HepG2 (cell line): ENCODE results near the gene GLYR1. TPM values are rescaled to one million over a fixed set of nuclear protein-coding genes. Genes with fewer than 3 reads are reported as not detected.

Experiments used
- ATAC-seq: fragments of 200-7000 bp; cut with Tn5 transposase; 3 replicates; pipeline ENCODE4 v1.9.1; 2020; ENCODE audit warnings: mild to moderate bottlenecking, moderate library complexity
- BruUV-seq: library from RNA; stranded (reverse); fragments of 400-500 nt; replicated peaks from 2 replicates; lab custom pipeline; 2021; lab: Mats Ljungman, UMichigan
- CTCF ChIA-PET: fragments of 300-600 bp; formaldehyde crosslinking; extraction: SDS; loops from one replicate; lab custom pipeline; 2021; ENCODE audit warnings: low total read pairs, inconsistent platforms, low intra/inter-chr PET ratio; lab: Yijun Ruan, JAX
- POLR2A ChIA-PET: fragments of 350-600 bp; sonication (Branson Sonifier 250); formaldehyde crosslinking; loops from one replicate; lab custom pipeline; 2020; ENCODE audit warnings: antibody characterized with exemption, inconsistent platforms; lab: Yijun Ruan, JAX
- DNase-seq: peaks from one replicate; pipeline ENCODE4 v3.0.0-alpha.2; 2015; ENCODE audit warnings: low spot score
- FAIRE-seq: peaks from 3 replicates; lab custom pipeline; 2011; peaks lifted over from hg19 to GRCh38; lab: Jason Lieb, UNC
- H2AFZ ChIP-seq: one replicate; pipeline ENCODE4 v1.6.1; 2011; ENCODE audit warnings: low read length, inconsistent platforms
- H3K27ac ChIP-seq: fragments of 300-600 bp; 3 replicates; pipeline ENCODE4 v1.8.0; 2011; ENCODE audit warnings: mixed run types, mild to moderate bottlenecking, mixed read lengths, low read length, inconsistent platforms; ENCODE audit not compliant: insufficient read depth; ENCODE audit errors: extremely low read length
- H3K27me3 ChIP-seq, 2 experiments: fragments of 200-600 bp in 1 of 2; 2 replicates in 1 of 2; 3 replicates in 1 of 2; pipeline versions ENCODE4 v1.6.0 to v1.8.0; 2011; ENCODE audit warnings: low read length in 2 of 2, mild to moderate bottlenecking in 2 of 2, moderate library complexity in 2 of 2, inconsistent platforms in 1 of 2; ENCODE audit not compliant: insufficient read depth in 2 of 2, control insufficient read depth in 1 of 2
- H3K36me3 ChIP-seq, 2 experiments: fragments of 200-600 bp in 1 of 2; replicated peaks in 1 of 2; 2 replicates in 1 of 2; 3 replicates in 1 of 2; pipeline versions ENCODE4 v1.5.1 to v1.8.0; 2011; ENCODE audit warnings: low read length in 2 of 2, inconsistent platforms in 1 of 2; ENCODE audit not compliant: insufficient read depth in 2 of 2, control insufficient read depth in 1 of 2
- H3K4me1 ChIP-seq: 2 replicates; pipeline ENCODE4 v1.5.1; 2012; ENCODE audit warnings: low read length, inconsistent platforms; ENCODE audit not compliant: insufficient read depth
- H3K4me2 ChIP-seq: 2 replicates; pipeline ENCODE4 v1.6.0; 2011; ENCODE audit warnings: low read depth, low read length, inconsistent platforms
- H3K4me3 ChIP-seq, 3 experiments: fragments of 200-600 bp in 1 of 3; sonication (generic), shearing (Covaris generic) in 1 of 3; replicated peaks in 1 of 3; 2 replicates each; pipeline ENCODE4 v1.5.1; 2011 to 2016; ENCODE audit warnings: low read length in 3 of 3, inconsistent platforms in 2 of 3, low read depth in 2 of 3, mild to moderate bottlenecking in 2 of 3, control low read depth in 1 of 3, mixed read lengths in 1 of 3; ENCODE audit not compliant: insufficient read depth in 1 of 3
- H3K79me2 ChIP-seq: one replicate; pipeline ENCODE4 v1.6.1; 2011; ENCODE audit warnings: low read length, inconsistent platforms; ENCODE audit not compliant: insufficient read depth
- H3K9ac ChIP-seq: 2 replicates; pipeline ENCODE4 v1.6.0; 2011; ENCODE audit warnings: mild to moderate bottlenecking, low read depth, low read length, inconsistent platforms; ENCODE audit not compliant: insufficient read depth
- H3K9me3 ChIP-seq: 2 replicates; pipeline ENCODE4 v1.5.1; 2012; ENCODE audit warnings: mild to moderate bottlenecking, low read length
- H4K20me1 ChIP-seq: 2 replicates; pipeline ENCODE4 v1.6.0; 2011; ENCODE audit warnings: inconsistent platforms, mild to moderate bottlenecking, low read length, moderate library complexity; ENCODE audit not compliant: insufficient read depth
- ATF7 ChIP-seq, 2 experiments: fragments of 450-650 bp in 1 of 2; sonication (generic) in 1 of 2; formaldehyde crosslinking in 1 of 2; IDR thresholded peaks; 2 replicates each; pipeline versions ENCODE4 v1.4.0 to v1.6.1; 2016 to 2020; ENCODE audit warnings: antibody characterized with exemption in 1 of 2, mild to moderate bottlenecking in 1 of 2, missing genetic modification reagents in 1 of 2
- DNMT1 ChIP-seq: sonication (generic); formaldehyde crosslinking; IDR thresholded peaks from 2 replicates; pipeline ENCODE4 v1.5.1; 2020; ENCODE audit warnings: mild to moderate bottlenecking, missing genetic modification reagents
- MYC ChIP-seq: sonication (generic); formaldehyde crosslinking; IDR thresholded peaks from 2 replicates; pipeline ENCODE4 v1.9.0; 2021; ENCODE audit warnings: missing genetic modification reagents, borderline replicate concordance
- RFX3 ChIP-seq: IDR thresholded peaks from 2 replicates; pipeline ENCODE4 v1.6.1; 2016; ENCODE audit warnings: missing biosample characterization, missing genetic modification reagents
- TFDP2 ChIP-seq: sonication (generic); formaldehyde crosslinking; IDR thresholded peaks from 2 replicates; pipeline ENCODE4 v1.4.0; 2020; ENCODE audit warnings: missing genetic modification reagents
- ZBTB10 ChIP-seq: sonication (generic); formaldehyde crosslinking; IDR thresholded peaks from 2 replicates; pipeline ENCODE4 v1.4.0; 2020; ENCODE audit warnings: missing genetic modification reagents, borderline replicate concordance
- ZBTB7A ChIP-seq: sonication (generic); formaldehyde crosslinking; IDR thresholded peaks from 2 replicates; pipeline ENCODE4 v1.8.0; 2022; ENCODE audit warnings: mild to moderate bottlenecking, missing genetic modification reagents
- ZFP91 ChIP-seq: sonication (generic); formaldehyde crosslinking; IDR thresholded peaks from 2 replicates; pipeline ENCODE4 v1.9.0; 2022; ENCODE audit warnings: missing genetic modification reagents, mild to moderate bottlenecking, borderline replicate concordance
- ZNF687 ChIP-seq: sonication (generic); formaldehyde crosslinking; IDR thresholded peaks from 2 replicates; pipeline ENCODE4 v1.5.1; 2020; ENCODE audit warnings: mild to moderate bottlenecking, missing genetic modification reagents, moderate library complexity
- ZNF776 ChIP-seq: sonication (generic); formaldehyde crosslinking; IDR thresholded peaks from 2 replicates; pipeline ENCODE4 v1.4.0; 2020; ENCODE audit warnings: mild to moderate bottlenecking, missing genetic modification reagents
- ZSCAN21 ChIP-seq: sonication (generic); formaldehyde crosslinking; IDR thresholded peaks from 2 replicates; pipeline ENCODE4 v1.8.0; 2022; ENCODE audit warnings: mild to moderate bottlenecking, missing genetic modification reagents, moderate library complexity, borderline replicate concordance
- WGBS: methylation state at CpG from one replicate; pipeline ENCODE4 v1.1.6; 2017; ENCODE audit warnings: low lambda C conversion rate; 5-methylcytosine and 5-hydroxymethylcytosine counted together
- in situ Hi-C: cut with HindIII; loops from 2 replicates; pipeline ENCODE4 v1.10.0; 2017; ENCODE audit warnings: low pct_unique_long_range_greater_than_20kb; ENCODE audit not compliant: extremely low pct_ligation_motif_present
- intact Hi-C: fragments of 100-400 bp; cut with micrococcal nuclease; formaldehyde crosslinking; loops from one replicate; pipeline ENCODE4 v1.10.0; 2022; ENCODE audit not compliant: unreplicated experiment
- polyA plus RNA-seq, 8 experiments: library from polyadenylated mRNA; depleted of rRNA in 3 of 8; stranded (reverse) in 7 of 8; unstranded in 1 of 8; fragments of >200 nt; fragmentation: Illumina TruSeq in 4 of 8; extraction: Trizol in 4 of 8; gene quantifications; 2 replicates each; pipeline versions ENCODE4 v1.2.1 to v1.2.3, GENCODE V29; 2011 to 2016; ENCODE audit warnings: low read depth in 4 of 8, missing spikeins in 1 of 8, mixed read lengths in 1 of 8; ENCODE audit not compliant: insufficient read depth in 1 of 8
- total RNA-seq, 5 experiments: library from RNA; depleted of rRNA; stranded (reverse); fragments of >200 nt; fragmentation: Illumina TruSeq; extraction: Trizol; gene quantifications; 2 replicates each; pipeline ENCODE4 v1.2.3, GENCODE V29; 2016; ENCODE audit warnings: low read depth in 1 of 5

The GLYR1 gene
- total and polyA plus RNA-seq, 2 of the 13 experiments (the other 11 are each of a cell fraction or from before 2014, with no cell fraction given), result 28.3 to 48.7 TPM

GRCh38 chr16:4787627-4788482 is 59.2 kb downstream of the GLYR1 start, which contains the start of gene SEPTIN12:
SEPTIN12 (minus strand) TSS chr16:4788345; CDS start chr16:4787645, 700 bp downstream.
- Histone ChIP-seq H3K9ac (peak within 1 kb of the TSS; percentile 12), H3K79me2 (no peaks in the 10 kb centered on the region), H3K4me1 (peaks cover 85% of the 10 kb centered on the region), H3K36me3 (no peaks in the 10 kb centered on the region), H2AFZ (no peak within 1 kb of the TSS), H3K4me3 (peak within 1 kb of the TSS; percentile 23 to 67 (median 43)), H3K4me2 (peak within 1 kb of the TSS; percentile 88), H3K9me3 (no peaks in the 10 kb centered on the region), H3K27me3 (no peaks in the 10 kb centered on the region; a peak in 1 of 5 replicates), H4K20me1 (no peaks in the 10 kb centered on the region), H3K27ac (peak within 1 kb of the TSS; percentile 36)
- ChIA-PET CTCF (no interaction called here), POLR2A (interaction anchor here (0.8 to 3.0 kb wide), 5 partner anchors 14 to 157 kb away, joined by 3 to 17 read pairs (median 5); partner anchors contain the start of genes ANKS3, DNAAF8 and ROGDI)
- DNase-seq (no peak), ATAC-seq (peak; percentile 69), FAIRE-seq (no peak)
- BruUV-seq, result no TSS peak
- intact Hi-C loops (no loop called here), in situ Hi-C loops (no loop called here)
- 12% methylated on average over 11 of the region's 14 CpGs for WGBS
- TF ChIP-seq TFDP2 (CRISPR knock-in tag) (0 out of 2 replicates have a peak, but pooled peaks have one; percentile 8), ZBTB10 (CRISPR knock-in tag) (0 out of 2 replicates have a peak, but pooled peaks have one; percentile 31), DNMT1 (no peak), ZFP91 (CRISPR knock-in tag) (peak; percentile 22; the same call in 1 of the 2 replicates), ZNF687 (CRISPR knock-in tag) (peak; percentile 51), RFX3 (CRISPR knock-in tag) (no peak), ZBTB7A (CRISPR knock-in tag) (peak; percentile 73; the same call in 1 of the 2 replicates), ATF7 (IDR thresholded peaks at IDR 0.05) (no peak), ATF7 (CRISPR knock-in tag; IDR thresholded peaks at IDR 0.05) (no peak), MYC (CRISPR knock-in tag) (peak; percentile 21; the same call in 1 of the 2 replicates), ZSCAN21 (CRISPR knock-in tag) (0 out of 2 replicates have a peak, but pooled peaks have one; percentile 30), ZNF776 (CRISPR knock-in tag) (no peak)
